HG03025 (cell line): ENCODE data around the gene UBXN4.
"Not testable (repeated sequence)": the region's sequence is repeated elsewhere in the genome, so short reads cannot be mapped to it uniquely, and the experiment has no call there.

Experiments used
- ATAC-seq: cut with Tn5 transposase; IDR thresholded peaks from one replicate; pipeline ENCODE4 v1.9.1; 2021; ENCODE audit warnings: mild to moderate bottlenecking, moderate library complexity; ENCODE audit not compliant: unreplicated experiment, low FRiP score

The UBXN4 gene

GRCh38 chr2:135762022-135762421, 20.4 kb downstream of the UBXN4 start:
- no peak for ATAC-seq

DNA sequence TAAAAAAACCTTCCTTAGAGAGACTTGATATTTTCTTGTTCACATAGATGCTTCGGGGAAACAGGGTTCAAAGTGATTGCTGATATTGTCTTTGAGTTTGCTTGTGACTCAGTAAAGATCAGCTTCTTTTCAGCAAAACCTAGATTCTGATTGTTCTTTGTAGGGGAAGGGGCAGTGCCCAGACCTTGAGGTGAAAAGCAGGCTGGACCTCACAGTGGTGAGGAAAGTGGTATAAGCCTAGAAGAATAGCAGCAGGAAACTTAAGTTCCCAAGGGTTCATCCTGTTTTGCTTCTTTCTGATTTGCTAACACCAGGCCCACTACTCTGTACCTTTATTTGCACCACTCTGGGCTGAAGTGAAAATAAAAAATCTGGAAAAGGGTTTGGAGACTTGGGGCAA, 20.9 kb downstream of the UBXN4 start:
- no peak for ATAC-seq

DNA sequence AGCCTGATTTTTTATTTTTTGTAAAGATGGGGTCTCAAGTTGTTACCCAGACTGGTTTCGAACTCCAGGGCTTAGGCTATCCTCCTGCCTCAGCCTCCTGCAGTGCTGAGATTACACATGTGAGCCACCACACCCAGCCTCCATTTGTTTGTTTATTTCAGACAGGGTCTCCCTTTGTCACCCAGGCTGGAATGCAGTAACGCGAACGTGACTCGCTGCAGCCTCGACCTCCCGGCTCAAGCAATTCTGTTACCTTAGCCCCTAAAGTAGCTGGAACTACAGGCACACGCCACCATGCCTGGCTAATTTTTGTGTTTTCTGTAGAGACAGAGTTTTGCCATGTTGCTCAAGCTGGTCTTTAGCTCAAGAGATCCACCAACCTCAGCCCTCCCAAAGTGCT, 27.2 kb downstream of the UBXN4 start:
- no peak for ATAC-seq

DNA sequence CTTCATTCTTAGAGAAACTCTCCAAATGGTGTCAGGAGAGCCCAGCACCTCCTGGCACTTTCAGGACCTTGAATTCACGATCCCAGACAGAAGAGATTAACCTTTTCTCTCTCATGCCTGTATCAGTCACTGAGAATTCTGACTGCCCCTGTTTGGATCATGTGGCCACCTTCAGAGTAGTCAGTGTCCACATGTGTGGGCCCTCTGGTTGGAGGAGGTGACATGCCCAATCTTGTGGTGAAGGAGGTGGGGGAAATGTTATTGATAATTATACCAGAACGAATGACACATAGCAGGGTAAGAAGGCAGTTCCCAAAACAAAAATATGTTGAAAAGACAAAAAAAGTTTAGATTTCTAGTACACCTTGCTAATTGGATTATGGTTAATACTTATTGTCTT, 31.7 kb downstream of the UBXN4 start:
- no peak for ATAC-seq

DNA sequence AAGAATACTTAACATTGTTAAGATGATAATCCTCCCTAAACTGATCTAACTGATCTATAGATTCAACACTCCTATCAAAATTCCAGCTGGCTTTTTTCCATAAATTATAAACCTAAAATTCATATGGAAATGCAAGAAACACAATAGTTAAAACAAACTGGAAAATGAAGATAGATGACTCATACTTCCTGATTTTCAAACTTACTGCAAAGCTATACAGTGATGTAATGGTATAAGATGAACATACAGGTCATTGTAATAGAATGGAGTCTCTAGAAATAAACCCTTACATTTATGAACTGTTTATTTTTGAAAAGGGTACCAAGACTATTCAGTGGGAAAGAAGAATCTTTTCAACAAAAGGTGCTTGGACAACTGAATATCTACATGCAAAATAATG, 32.3 kb downstream of the UBXN4 start:
- no peak for ATAC-seq

GRCh38 chr2:135775420-135775819, 33.8 kb downstream of the UBXN4 start:
- no peak for ATAC-seq

- ATAC-seq, result no peak
Measured at GRCh38 chr2:135776367-135776766, 34.7 kb downstream of the UBXN4 start.

DNA sequence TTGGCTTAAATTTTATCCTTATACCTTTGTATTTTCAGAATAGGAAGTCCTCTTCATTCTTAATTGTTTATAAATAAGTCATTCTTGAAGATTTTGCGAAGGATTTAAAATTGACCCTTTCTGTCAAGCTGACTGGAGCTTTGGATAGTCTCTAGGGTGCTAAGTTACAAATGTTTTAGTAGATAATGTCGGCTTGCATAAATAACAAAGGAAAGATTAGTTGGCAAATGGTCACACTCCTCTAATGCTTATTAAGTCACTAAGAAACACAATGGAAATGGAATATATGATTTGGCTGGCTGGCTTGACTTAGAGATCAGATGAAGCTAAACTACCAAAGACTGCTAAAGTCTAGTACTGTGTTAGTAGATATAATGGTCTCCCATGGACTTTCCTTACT, 40.6 kb downstream of the UBXN4 start:
- no peak for ATAC-seq

DNA sequence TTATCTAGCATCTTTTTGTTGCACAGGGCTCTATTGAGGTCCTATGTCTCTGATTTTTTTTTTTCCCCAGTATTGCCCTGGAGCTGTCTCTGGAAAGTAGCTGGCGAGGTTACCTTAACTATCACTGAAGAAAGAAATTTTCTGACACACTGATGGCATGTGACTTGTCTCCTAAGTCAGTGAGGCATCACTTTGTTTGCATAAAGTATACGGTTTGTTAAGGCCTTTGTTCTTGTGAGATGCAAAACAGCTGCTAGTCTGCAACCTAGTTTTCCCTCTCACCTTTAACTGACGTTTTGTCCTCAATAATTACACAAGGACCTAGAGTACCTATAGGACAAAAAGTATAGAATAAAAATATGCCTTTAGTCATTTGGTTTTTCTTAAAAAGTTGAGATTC, 41.8 kb downstream of the UBXN4 start:
- ATAC-seq, result no peak

DNA sequence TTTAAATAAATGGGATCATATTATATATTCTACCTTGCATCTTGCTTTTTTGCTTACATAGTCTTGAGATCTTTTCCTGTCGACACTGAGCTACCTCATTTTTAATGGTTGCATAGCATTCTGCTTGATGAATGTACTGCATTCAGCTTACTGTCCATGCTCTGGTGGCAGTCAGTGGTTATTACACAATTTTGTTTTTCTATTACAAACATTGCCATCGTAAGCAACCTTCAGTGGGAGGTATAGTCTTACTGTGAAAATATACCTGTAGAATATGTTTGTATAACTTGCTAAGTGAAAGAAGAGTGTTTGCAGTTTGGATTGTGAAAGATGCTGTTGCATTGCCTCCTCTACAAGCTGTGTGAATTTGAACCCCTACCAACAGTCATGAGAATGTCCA, 43.4 kb downstream of the UBXN4 start:
- no peak for ATAC-seq

GRCh38 chr2:135786823-135787222, 45.2 kb downstream of the UBXN4 start:
- no peak for ATAC-seq

GRCh38 chr2:135790423-135790822, 48.8 kb downstream of the UBXN4 start:
- no peak for ATAC-seq

- no peak for ATAC-seq
Measured at GRCh38 chr2:135791418-135792190, 49.9 kb downstream of the UBXN4 start.

DNA sequence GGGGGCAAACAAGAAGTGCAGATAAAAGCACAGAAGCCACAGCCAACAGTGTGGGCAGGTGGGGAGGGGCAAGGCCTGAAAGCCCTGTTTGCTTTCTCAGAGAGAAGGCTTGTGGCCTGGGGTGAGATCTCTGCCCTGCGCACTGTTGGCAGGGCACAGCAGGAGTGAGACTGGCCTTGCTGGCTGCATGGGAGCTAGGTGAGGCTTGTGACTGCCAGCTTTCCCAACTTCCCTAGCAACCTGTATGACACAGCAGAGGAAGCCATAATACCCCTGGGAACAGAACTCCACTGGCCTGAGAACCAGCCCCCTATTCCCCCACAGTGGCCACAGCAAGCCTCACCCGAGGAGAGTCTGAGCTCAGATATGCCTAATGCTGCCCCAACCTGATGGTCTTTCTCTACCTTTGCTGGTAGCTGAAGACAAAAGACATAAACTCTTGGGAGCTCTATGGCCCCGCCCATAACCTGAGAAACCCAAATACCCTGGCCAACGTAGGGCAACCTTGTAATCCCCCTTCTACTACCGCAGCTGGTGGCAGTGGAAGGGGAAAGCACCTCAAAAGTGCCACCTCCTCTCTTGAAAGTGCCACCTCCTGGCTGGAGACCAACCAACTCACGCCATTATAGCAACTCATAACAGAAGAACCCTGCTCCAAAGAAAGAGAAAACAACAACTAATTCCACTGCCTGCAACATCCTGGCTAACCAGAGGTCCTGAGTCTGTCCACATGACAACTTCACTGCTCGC, 50.9 kb downstream of the UBXN4 start:
- ATAC-seq, result no peak

DNA sequence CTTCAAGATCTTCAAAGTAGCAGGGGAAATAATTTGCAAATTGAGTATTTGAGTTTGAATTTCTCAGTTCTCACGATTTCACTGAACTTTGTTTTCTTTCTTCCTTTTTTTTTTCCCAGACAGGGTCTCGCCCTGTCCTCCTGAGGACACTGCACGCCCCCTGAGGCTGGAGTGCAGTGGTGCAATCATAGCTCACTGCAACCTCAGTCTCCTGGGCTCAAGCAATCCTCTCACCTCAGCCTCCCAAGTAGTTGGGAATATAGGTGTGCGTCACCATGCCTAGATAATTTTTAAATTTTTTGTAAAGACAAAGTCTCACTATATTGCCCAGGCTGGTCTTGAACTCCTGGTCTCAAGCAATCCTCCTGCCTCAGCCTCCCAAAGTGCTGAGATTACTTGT, 54.0 kb downstream of the UBXN4 start:
- not testable (repeated sequence) for ATAC-seq

DNA sequence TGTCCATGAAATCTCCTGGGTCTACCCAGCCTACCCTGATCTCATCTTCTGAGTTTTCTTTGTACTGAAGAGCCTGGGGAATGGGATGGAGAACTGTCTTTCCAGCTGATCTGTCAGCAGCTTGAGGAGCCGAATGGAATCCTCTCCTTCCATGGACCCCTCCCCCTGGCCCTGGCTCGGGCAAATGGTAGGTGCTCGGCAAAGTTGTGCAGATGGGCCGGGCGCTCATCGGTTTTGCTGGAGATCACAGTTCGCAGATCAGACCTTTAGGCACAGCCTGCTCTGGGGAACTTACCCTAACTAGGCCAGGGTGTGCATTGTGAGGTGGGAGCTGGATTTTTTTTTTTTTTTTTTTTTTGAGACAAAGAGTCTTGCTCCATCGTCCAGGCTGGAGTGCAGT, 55.0 kb downstream of the UBXN4 start:
- no peak for ATAC-seq

- ATAC-seq, result peak; percentile 73
Measured at GRCh38 chr2:135797497-135798274, 56.0 kb downstream of the UBXN4 start.

- no peak for ATAC-seq
Measured at GRCh38 chr2:135798275-135798705, 56.6 kb downstream of the UBXN4 start.

- ATAC-seq, result no peak
Measured at GRCh38 chr2:135798762-135799161, 57.1 kb downstream of the UBXN4 start.

GRCh38 chr2:135799738-135800137, 58.1 kb downstream of the UBXN4 start:
- ATAC-seq, result no peak
